ENCODE measurements around the gene USP24.

DNA sequence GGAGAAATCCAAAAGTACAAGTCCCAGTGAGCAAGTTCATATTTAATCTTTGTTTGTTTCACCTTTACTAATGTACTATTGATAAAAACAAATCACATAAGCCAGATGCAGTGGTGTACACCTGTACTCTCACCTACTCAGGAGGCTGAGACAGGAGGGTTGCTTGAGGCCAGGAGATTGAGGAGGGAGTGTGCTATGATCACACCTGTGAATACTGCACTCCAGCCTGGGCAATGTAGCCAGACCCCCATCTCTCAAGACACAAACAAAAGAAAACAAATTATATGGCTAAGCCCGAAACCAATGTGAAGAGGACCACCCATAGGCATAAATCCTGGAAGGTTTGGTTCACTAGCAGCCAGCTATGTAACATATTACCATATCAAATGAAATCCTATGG is 9.6 kb upstream of the USP24 start:
- TF ChIP-seq, protein P1, sequence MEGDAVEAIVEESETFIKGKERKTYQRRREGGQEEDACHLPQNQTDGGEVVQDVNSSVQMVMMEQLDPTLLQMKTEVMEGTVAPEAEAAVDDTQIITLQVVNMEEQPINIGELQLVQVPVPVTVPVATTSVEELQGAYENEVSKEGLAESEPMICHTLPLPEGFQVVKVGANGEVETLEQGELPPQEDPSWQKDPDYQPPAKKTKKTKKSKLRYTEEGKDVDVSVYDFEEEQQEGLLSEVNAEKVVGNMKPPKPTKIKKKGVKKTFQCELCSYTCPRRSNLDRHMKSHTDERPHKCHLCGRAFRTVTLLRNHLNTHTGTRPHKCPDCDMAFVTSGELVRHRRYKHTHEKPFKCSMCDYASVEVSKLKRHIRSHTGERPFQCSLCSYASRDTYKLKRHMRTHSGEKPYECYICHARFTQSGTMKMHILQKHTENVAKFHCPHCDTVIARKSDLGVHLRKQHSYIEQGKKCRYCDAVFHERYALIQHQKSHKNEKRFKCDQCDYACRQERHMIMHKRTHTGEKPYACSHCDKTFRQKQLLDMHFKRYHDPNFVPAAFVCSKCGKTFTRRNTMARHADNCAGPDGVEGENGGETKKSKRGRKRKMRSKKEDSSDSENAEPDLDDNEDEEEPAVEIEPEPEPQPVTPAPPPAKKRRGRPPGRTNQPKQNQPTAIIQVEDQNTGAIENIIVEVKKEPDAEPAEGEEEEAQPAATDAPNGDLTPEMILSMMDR (IDR thresholded peaks at IDR 0.05), result no peak
- TF ChIP-seq POLR2A (IDR thresholded peaks at IDR 0.05), result no peak
